Hepatocyte (in vitro differentiated cells): ENCODE results near the gene RPS6KA4.

Experiments
- CTCF ChIP-seq: fragments of 200-600 bp; sonication (generic); IDR thresholded peaks from 2 replicates; pipeline ENCODE4 v1.5.1; 2016; ENCODE audit warnings: antibody characterized with exemption, mild to moderate bottlenecking; ENCODE audit not compliant: poor library complexity
- EZH2phosphoT487 ChIP-seq: fragments of 200-600 bp; sonication (generic); IDR thresholded peaks from one replicate; pipeline ENCODE4 v1.6.1; 2018; ENCODE audit warnings: antibody characterized with exemption, mild to moderate bottlenecking, low read depth, moderate library complexity; ENCODE audit not compliant: unreplicated experiment, severe bottlenecking

- TF ChIP-seq CTCF = no peak
- no peak for TF ChIP-seq EZH2phosphoT487
These were observed 10.8 kb downstream of the RPS6KA4 start for GRCh38 chr11:64369440-64370421.
